ACC112 (cell line): Measurements from ENCODE around the gene WNT1.

Experiments used
- H2AFZ ChIP-seq: fragments of 200-600 bp; sonication (generic); one replicate; pipeline ENCODE4 v1.6.0; 2017; ENCODE audit warnings: antibody characterized with exemption, low read length; ENCODE audit not compliant: unreplicated experiment
- H3K27ac ChIP-seq: fragments of 200-600 bp; sonication (generic); 2 replicates; pipeline ENCODE4 v1.5.1; 2014; ENCODE audit warnings: low read depth, mild to moderate bottlenecking, antibody characterized with exemption, low read length, moderate library complexity
- H3K27me3 ChIP-seq: fragments of 200-600 bp; sonication (generic); 2 replicates; pipeline ENCODE4 v1.6.1; 2014; ENCODE audit warnings: mild to moderate bottlenecking, antibody characterized with exemption, low read length, moderate library complexity, mixed read lengths; ENCODE audit not compliant: insufficient read depth
- H3K36me3 ChIP-seq: fragments of 200-600 bp; sonication (generic); 2 replicates; pipeline ENCODE4 v1.6.1; 2016; ENCODE audit warnings: mild to moderate bottlenecking, antibody characterized with exemption, low read length, moderate library complexity, mixed read lengths; ENCODE audit not compliant: insufficient read depth
- H3K4me1 ChIP-seq: fragments of 200-600 bp; sonication (generic); one replicate; pipeline ENCODE4 v1.6.1; 2016; ENCODE audit warnings: low read length, mixed read lengths; ENCODE audit not compliant: insufficient read depth, unreplicated experiment, control insufficient read depth
- H3K4me3 ChIP-seq: fragments of 200-600 bp; sonication (generic); 2 replicates; pipeline ENCODE4 v1.5.1; 2014; ENCODE audit warnings: mild to moderate bottlenecking, low read depth, low read length
- H3K79me2 ChIP-seq: fragments of 200-600 bp; sonication (generic); one replicate; pipeline ENCODE4 v1.6.0; 2016; ENCODE audit warnings: low read length; ENCODE audit not compliant: control insufficient read depth, unreplicated experiment, insufficient read depth

The WNT1 gene

DNA sequence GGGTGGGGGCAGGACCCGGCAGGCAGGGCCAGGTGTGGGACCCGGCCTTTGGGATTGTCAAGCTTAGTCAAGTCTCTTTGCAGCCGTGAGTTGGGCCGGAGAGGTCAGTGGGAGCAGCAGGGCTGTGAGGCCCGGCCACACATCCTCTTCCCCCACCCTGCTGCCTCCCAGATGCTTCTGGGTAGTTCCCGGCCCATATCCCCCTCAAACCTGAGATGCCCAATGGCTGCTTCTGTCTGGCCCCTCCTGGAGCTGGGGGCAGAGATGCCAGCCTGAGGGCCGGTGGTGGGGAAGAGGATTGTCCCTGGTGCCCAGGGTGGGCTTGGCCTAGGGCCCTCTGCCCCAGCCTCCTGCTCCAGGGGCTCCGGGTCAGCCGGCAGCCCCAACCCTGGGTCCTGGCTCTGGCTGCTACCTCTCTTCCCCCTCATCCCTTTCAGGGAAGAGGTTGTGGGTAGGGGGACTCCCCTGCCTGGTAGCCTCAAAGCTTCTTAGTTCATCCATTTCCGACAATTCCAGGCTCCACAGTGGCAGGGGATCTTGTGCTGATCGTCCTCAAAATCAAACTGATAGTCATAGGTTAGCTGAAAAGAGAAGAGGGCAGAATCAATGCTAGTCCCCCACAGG, 43.3 kb downstream of the WNT1 start:
- H2AFZ ChIP-seq: no peak overlapping the region
- H3K36me3 ChIP-seq: peaks cover 15% of the 10 kb centered on the region; the same call in 1 of the 2 replicates
- no peak overlapping the region for H3K27ac ChIP-seq
- no peak overlapping the region for H3K4me3 ChIP-seq
- peaks cover 21% of the 10 kb centered on the region for H3K79me2 ChIP-seq
- peaks cover 14% of the 10 kb centered on the region for H3K4me1 ChIP-seq
- no peaks in the 10 kb centered on the region for H3K27me3 ChIP-seq

DNA sequence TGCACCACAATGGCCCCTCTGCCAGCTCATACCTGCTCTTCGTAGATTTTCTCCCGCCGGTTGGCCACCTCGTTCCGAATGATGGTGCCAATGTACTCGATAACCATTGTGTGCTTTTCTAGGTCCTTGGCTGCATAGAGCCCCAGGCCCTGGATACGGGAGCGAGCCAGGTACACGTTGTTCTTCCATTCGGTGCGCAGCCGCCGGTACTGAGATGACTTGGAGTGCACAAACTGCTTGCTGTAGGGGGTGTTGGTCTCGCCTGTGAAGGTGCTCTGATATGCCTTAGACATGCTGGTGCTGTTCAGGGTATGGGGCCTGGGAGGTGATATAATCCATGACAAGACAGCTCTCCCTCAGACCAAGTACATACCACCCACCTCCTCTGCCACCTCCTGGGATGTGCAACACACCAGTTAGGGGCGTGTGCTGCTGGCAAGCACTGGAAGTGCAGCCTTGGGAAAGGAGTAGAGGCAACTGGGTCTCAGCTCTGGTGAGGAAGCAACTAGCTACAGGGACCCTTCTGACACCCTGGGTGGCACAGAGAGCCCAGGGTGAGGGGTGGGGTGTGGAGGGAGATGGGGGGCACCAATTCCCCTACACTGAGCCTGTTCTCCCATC, 44.5 kb downstream of the WNT1 start:
- H3K27ac ChIP-seq: no peak overlapping the region
- H3K27me3 ChIP-seq: no peaks in the 10 kb centered on the region
- no peak overlapping the region for H2AFZ ChIP-seq
- peaks cover 15% of the 10 kb centered on the region; the same call in 1 of the 2 replicates for H3K36me3 ChIP-seq
- H3K4me1 ChIP-seq: peaks cover 8% of the 10 kb centered on the region
- H3K4me3 ChIP-seq: no peak overlapping the region
- H3K79me2 ChIP-seq: peaks cover 8% of the 10 kb centered on the region

DNA sequence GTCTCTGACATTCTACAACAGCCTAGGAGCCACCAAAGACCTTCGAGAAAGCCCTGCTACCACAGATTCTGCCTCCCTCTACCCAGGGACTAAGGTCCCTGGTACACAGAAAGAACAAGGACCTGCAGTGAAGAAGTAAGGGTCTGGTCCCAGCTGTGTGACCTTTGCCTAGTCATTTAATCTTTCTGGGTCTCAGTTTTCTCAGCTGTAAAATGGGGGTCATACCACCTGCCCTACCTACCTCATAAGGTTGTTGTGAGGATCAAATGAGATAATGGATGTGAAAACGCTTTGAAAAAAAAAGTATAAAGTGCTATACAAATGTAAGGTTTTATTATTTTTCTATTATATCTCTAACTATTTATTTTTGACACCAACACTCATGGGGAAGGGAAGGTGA, 45.7 kb downstream of the WNT1 start:
- Histone ChIP-seq H3K27ac (no peak overlapping the region), H3K4me3 (no peak overlapping the region), H3K4me1 (peaks cover 7% of the 10 kb centered on the region), H3K27me3 (no peaks in the 10 kb centered on the region), H3K79me2 (peaks cover 3% of the 10 kb centered on the region), H2AFZ (no peak overlapping the region), H3K36me3 (peaks cover 17% of the 10 kb centered on the region; the same call in 1 of the 2 replicates)

DNA sequence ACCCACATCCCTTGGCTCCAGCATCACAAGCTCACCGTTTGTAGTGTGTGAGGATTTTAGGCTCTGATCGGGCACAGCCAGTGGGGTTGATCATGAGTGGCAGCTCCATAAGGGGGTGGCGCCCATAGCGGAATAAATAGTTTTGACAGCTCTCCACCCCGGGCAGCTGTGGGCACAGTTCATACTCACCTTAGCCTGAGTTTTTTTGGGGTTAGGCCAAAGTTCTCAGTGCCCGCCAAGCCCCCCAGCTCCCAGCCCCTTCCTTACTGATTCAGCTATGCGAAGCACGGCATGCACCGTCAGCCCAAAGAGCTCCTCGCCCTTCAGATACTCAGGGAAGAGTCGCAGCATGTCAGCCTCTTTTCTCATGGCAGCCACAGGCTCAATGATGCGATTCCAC, 46.4 kb downstream of the WNT1 start:
- Histone ChIP-seq H2AFZ (no peak overlapping the region), H3K79me2 (peaks cover 3% of the 10 kb centered on the region), H3K27me3 (no peaks in the 10 kb centered on the region), H3K4me1 (peaks cover 4% of the 10 kb centered on the region), H3K4me3 (no peak overlapping the region), H3K36me3 (peaks cover 21% of the 10 kb centered on the region; the same call in 1 of the 2 replicates), H3K27ac (no peak overlapping the region)

DNA sequence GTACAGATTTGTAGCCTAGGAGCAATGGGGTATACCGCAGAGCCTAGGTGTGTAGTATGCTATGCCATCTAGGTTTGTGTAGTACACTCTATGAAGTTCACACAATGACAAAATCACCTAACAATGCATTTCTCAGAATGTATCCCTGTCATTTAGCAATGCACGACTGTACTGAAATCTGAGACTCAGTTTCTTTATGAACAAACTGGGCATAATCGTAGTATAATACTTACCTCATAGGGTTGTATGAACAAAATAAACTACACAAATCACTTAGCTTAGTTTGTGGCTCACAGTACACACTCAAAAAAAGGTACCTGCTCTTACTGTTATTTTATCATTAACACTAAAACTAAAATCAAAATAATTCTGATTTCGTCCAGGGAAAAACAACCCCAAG, 47.3 kb downstream of the WNT1 start:
- H3K36me3 ChIP-seq: peaks cover 21% of the 10 kb centered on the region
- peaks cover 3% of the 10 kb centered on the region for H3K79me2 ChIP-seq
- H3K27ac ChIP-seq: no peak overlapping the region

GRCh38 chr12:49026101-49026500, 48.0 kb downstream of the WNT1 start:
- no peak overlapping the region for H3K4me3 ChIP-seq
- H3K27me3 ChIP-seq: no peaks in the 10 kb centered on the region
- H3K79me2 ChIP-seq: peaks cover 3% of the 10 kb centered on the region
- no peaks in the 10 kb centered on the region for H3K4me1 ChIP-seq
- peaks cover 21% of the 10 kb centered on the region for H3K36me3 ChIP-seq
- H3K27ac ChIP-seq: no peak overlapping the region
- H2AFZ ChIP-seq: no peak overlapping the region

More for the DNA sequence above, 47.3 kb downstream of the WNT1 start:
- Histone ChIP-seq H3K27me3 (no peaks in the 10 kb centered on the region), H3K4me3 (no peak overlapping the region), H3K4me1 (no peaks in the 10 kb centered on the region), H2AFZ (no peak overlapping the region)

GRCh38 chr12:49026678-49027480, 48.8 kb downstream of the WNT1 start:
- Histone ChIP-seq H3K27me3 (no peaks in the 10 kb centered on the region), H2AFZ (no peak overlapping the region), H3K4me1 (no peaks in the 10 kb centered on the region), H3K4me3 (no peak overlapping the region), H3K36me3 (peaks cover 21% of the 10 kb centered on the region), H3K79me2 (peaks cover 3% of the 10 kb centered on the region), H3K27ac (no peak overlapping the region)

- Histone ChIP-seq H3K4me3 (no peak overlapping the region), H2AFZ (no peak overlapping the region), H3K27ac (no peak overlapping the region), H3K79me2 (peaks cover 3% of the 10 kb centered on the region), H3K27me3 (no peaks in the 10 kb centered on the region), H3K36me3 (peaks cover 21% of the 10 kb centered on the region), H3K4me1 (no peaks in the 10 kb centered on the region)
Measured at GRCh38 chr12:49027846-49028555, 49.9 kb downstream of the WNT1 start.

DNA sequence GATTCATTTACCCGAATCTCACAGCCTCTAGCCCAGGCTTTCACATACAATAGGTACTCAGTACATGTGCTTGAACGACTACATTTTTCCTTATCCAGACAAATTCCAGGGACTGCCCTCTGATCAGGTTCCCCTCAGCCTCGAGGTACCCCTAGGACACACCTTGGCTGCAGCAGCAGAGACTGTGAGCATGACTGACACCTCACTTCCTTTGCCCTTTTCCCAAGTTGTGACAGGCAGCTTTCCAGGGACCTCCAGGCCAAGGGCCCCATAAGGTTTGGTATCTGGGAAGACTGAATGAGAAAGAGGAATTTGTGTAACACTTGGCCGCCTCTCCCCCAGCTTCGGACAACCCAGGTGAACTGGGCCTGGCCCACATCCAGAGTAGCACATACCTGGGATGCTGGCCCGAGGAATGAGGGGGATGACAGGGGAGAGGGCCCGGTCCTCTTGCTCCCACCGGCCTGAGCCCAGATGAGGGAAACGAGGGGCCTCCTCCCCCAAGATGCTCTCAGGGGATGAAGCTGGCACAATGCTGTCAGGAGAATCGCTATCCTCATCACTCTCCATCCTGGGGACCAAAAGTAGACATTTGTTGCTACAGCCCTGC, 50.6 kb downstream of the WNT1 start:
- H3K79me2 ChIP-seq: peaks cover 3% of the 10 kb centered on the region
- H2AFZ ChIP-seq: no peak overlapping the region
- no peaks in the 10 kb centered on the region for H3K27me3 ChIP-seq
- H3K4me3 ChIP-seq: no peak overlapping the region
- H3K27ac ChIP-seq: no peak overlapping the region
- no peaks in the 10 kb centered on the region for H3K4me1 ChIP-seq
- H3K36me3 ChIP-seq: peaks cover 21% of the 10 kb centered on the region

DNA sequence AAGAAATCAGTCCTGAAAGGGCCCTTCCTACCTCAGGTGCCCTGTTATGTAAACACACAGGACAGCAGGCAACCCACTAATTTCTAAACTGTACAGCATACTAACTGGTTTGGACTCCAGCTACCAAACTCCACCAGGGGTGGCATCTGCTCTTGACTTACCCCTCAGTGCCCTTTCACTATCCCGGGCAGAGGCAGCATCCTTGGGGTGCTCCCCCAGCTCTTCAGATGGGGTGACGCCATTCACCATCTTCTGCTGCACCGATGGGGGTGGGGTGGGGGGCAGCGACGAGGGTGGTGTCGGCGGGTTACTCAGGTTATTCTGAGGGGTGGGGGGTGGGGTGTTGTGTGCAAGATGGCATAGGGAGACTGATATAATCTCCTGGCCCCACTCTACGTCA, 52.0 kb downstream of the WNT1 start:
- Histone ChIP-seq H3K79me2 (peaks cover 3% of the 10 kb centered on the region), H3K27ac (no peak overlapping the region), H3K36me3 (peaks cover 26% of the 10 kb centered on the region), H3K4me1 (no peaks in the 10 kb centered on the region), H3K4me3 (no peak overlapping the region), H3K27me3 (no peaks in the 10 kb centered on the region), H2AFZ (no peak overlapping the region)
